Measurements from ENCODE around the gene ZNF99.
"Not testable (repeated sequence)": the region's sequence is repeated elsewhere in the genome, so short reads cannot be mapped to it uniquely, and the experiment has no call there.

ZNF99 gene

DNA sequence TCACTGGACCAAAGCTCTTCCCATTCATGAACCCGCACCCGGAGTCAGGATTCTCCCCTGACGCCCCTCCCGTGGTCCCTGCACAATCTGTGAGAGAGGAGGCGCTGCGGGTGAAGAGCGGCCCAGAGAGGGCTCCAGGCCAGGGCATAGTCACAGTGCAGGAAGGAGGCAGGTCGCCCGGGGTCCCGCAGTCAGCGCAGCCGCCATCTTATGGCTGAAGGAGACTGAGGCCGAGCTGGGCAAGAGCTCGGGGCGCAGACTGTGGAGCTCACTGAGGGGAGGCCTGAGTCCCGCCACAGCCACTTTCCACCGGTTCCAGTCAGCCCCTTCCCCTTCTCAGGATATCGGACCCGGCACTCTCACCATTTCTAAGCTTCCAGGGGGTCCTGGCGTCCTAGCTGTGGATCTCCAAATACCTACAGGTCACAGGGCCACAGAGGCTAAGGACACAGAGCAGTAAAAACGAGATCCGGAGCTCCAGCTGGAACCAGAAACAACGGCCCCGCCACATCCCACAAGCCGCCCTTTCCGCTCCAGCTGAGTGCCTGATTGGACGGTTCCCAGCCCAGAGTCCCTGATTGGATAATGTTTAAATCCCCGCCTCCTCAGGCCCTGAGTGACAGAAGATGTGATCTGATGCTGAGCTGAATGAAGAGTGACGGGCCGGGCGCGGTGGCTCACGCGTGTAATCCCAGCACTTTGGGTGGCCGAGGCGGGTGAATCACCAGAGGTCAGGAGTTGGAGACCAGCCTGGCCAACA, at the start of gene ZNF99:
Gene ZNF99 (minus strand): TSS at position 501 of the 760 bp plus-strand sequence. CDS start 135 bp downstream, at position 366.
- no peak for DNase-seq

- DNase-seq = no peak
Measured at GRCh38 chr19:22832031-22832762, 48.2 kb upstream of the ZNF99 start, which contains the start of gene ZNF723. TSS of gene ZNF723 (plus strand) at chr19:22832291. CDS start at chr19:22832380, 89 bp downstream.

- no peak for DNase-seq
Measured at GRCh38 chr19:22831211-22831610, 47.3 kb upstream of the ZNF99 start.

DNA sequence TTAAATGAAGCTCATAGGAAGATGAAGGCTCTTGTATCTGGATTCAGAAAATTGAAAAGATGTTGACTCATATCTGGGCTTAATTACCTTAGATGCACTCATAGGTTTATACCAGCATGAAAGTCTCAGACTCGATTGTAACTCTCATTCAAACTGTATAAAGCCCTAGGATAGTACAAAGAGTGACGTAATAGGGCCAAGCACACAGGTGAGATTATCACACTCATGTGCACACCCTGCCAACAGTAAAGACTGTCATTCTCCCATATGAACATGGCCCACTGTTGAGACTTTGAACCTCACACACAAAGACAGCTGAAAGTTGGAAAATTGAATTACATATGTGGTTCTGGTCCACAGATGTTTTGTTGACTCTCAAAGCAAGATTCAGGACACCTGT, 30.2 kb upstream of the ZNF99 start:
- no peak for DNase-seq

GRCh38 chr19:22807061-22807835, 23.3 kb upstream of the ZNF99 start:
- no peak for DNase-seq

- DNase-seq = no peak
Measured at GRCh38 chr19:22806418-22806817, 22.5 kb upstream of the ZNF99 start.

- no peak for DNase-seq
Measured at GRCh38 chr19:22797040-22797439, 13.1 kb upstream of the ZNF99 start.

DNA sequence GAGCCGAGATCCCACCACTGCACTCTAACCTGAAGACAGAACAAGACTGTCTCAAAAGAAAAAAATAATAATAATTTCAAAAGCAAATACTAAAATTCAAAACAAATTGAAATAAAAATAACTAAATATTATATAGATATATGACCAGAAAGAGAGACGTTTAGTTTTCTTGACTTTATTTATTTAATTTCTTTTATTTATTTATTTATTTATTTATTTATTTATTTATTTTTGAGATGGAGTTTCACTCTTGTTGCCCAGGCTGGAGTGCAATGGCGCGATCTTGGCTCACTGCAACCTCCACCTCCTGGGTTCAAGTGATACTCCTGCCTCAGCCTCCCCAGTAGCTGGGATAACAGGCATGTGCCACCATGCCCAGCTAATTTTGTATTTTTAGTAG, 8.9 kb upstream of the ZNF99 start:
- DNase-seq = not testable (repeated sequence)

DNA sequence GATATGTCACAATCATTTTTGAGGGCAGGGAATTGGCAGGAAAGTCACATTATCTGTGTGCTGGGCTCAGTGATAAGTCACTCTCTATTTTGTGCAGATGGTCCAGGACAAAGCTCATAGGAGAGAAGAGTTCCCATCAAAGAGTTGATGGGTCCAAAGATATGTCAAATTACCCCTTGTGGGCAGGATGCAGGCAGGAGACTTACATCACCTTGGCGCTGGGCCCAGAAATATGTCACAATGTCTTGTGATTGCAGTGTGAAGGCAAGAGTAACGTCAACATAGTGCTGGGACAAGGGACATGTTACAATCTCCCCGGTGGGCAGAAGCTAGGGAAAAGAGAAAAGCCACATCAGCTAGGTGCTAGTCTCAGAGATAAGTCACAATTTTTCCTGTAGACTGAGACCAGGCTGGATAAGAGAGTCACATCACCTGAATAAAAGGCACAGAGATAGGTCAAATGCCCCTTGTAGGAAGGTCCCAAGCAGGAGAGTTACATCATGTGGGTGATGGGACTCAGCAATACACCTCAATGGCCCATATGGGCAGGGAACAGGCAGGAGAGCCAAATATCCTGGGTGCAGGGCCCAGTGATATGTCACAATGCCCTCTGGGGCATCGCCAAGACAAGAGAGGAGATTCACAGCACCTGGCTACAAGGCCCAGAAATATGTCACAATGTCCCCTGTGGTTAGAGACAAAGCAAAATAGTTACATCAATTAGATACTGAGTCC, 47.9 kb downstream of the ZNF99 start:
- no peak for DNase-seq

DNA sequence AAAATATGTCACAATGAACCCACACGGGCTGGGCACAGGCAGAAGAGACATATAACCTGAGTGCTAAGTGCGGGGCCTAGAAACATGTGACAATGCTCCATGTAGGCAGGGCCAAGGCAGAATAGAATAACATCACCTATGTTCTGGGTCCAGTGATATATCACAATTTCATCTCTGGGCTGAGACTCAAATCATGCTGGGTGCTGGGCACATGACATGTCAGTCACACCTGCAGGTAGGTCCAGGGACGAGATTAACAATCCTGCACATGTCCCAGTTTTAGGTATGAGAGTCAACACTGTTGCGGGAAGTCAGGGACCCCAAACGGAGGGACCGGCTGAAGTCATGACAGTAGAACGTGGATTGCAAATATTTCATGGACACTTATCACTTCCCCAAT, 50.3 kb downstream of the ZNF99 start:
- DNase-seq = no peak

DNA sequence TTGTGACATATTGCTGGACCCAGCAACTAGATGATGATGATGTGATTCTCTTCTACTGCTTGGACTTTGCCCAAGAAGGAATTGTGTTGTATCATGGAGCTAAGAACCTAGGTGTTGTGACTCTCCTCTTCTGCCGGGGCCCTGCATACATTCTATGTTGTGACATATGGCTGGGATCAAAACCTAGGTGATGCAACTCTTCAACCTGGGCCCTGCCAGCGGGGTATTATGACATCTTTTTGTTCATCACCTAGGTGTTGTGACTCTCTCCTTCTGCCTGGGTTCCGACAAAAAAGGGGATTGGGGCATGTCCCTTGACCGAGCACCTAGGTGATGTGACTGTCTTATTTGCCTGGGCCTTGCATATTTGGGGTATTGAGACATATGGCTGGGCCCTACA, 55.7 kb downstream of the ZNF99 start:
- not testable (repeated sequence) for DNase-seq

GRCh38 chr19:22721533-22721932, 62.4 kb downstream of the ZNF99 start:
- not testable (repeated sequence) for DNase-seq

DNA sequence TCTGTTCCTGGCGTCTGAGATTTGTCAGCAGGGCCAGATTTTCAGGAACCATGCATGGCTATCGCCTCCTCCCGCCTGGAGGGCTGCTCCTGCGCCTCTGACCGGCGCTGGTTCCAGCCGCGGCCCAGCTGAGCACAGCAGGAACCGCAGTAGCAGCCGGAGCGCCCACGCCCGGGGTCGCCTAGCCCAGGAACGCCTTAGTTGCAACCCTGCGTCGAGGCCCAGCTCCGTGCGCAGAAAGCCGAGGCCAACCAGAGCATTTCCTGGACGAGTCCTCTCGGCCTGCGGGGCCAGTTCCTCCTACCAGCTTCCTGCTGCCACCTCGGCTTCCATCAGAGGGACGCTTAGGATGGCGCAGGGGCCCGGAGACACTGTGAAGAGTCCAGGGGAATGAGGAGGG, 75.0 kb downstream of the ZNF99 start:
- DNase-seq = no peak

DNA sequence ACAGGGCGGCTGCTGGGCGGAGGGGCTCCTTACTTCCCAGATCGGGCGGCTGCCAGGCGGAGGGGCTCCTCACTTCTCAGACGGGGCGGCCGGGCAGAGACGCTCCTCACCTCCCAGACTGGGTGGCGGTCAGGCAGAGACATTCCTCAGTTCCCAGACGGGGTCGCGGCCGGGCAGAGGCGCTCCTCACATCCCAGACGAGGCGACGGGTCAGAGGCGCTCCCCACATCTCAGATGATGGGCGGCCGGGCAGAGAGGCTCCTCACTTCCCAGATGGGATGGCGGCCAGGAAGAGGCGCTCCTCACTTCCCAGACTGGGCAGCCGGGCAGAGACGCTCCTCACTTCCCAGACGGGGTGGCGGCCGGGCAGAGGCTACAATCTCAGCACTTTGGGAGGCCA, 80.9 kb downstream of the ZNF99 start:
- not testable (repeated sequence) for DNase-seq

DNA sequence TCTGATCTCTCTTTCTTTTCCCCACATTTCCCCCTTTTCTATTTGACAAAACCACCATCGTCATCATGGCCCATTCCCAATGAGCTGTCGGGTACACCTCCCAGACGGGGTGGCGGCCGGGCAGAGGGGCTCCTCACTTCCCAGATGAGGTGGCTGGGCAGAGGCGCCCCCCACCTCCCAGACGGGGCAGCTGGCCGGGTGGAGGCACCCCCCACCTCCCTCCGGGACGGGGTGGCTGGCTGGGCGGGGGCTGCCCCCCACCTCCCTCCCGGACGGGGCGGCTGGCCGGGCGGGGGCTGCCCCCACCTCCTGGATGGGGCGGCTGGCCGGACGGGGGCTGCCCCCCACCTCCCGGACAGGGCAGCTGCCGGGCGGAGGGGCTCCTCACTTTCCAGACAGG, 81.3 kb downstream of the ZNF99 start:
- not testable (repeated sequence) for DNase-seq
